ENCODE data around the gene CADPS. TPM values are rescaled to one million over a fixed set of nuclear protein-coding genes. Genes with fewer than 3 reads are reported as not detected.

The CADPS gene
- total RNA-seq, 1 experiment from 2014 or later: 7.0 TPM

DNA sequence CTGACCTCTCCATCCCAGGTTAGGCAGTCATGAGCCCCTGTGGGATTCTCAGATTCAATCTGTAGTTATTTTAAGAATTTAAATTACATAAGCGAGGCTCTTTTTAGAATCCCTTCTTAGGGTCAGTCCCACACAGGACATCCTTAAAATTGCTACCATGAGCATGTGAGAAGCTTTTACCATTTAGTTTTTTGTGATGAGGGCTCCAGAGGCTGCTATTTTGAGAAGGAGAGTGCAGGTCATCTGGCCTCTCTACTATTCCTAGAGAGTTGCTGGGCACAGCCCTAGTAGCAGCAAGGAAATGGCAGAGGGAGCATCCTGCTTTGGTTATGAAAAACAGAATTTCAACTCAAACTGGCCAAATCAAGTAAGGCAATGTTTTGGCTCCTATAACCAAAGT lies 13.6 kb upstream of the CADPS start (continued):
- TF ChIP-seq, protein P1, sequence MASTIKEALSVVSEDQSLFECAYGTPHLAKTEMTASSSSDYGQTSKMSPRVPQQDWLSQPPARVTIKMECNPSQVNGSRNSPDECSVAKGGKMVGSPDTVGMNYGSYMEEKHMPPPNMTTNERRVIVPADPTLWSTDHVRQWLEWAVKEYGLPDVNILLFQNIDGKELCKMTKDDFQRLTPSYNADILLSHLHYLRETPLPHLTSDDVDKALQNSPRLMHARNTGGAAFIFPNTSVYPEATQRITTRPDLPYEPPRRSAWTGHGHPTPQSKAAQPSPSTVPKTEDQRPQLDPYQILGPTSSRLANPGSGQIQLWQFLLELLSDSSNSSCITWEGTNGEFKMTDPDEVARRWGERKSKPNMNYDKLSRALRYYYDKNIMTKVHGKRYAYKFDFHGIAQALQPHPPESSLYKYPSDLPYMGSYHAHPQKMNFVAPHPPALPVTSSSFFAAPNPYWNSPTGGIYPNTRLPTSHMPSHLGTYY (CRISPR knock-in tag; IDR thresholded peaks at IDR 0.05): no peak
- TF ChIP-seq ETV6 (CRISPR knock-in tag; IDR thresholded peaks at IDR 0.05) (no peak), NFATC4 (CRISPR knock-in tag; IDR thresholded peaks at IDR 0.05) (no peak), ZNF416 (CRISPR knock-in tag; IDR thresholded peaks at IDR 0.05) (no peak), ZNF317 (CRISPR knock-in tag; IDR thresholded peaks at IDR 0.05; ENCODE audit: borderline replicate concordance, low read depth) (no peak), ATF2 (CRISPR knock-in tag; IDR thresholded peaks at IDR 0.05; ENCODE audit: borderline replicate concordance, low read depth) (no peak), CBFB (CRISPR knock-in tag; IDR thresholded peaks at IDR 0.05; ENCODE audit: low read depth) (no peak), IRF1 (CRISPR knock-in tag; IDR thresholded peaks at IDR 0.05) (no peak)
- TF ChIP-seq, protein P2, sequence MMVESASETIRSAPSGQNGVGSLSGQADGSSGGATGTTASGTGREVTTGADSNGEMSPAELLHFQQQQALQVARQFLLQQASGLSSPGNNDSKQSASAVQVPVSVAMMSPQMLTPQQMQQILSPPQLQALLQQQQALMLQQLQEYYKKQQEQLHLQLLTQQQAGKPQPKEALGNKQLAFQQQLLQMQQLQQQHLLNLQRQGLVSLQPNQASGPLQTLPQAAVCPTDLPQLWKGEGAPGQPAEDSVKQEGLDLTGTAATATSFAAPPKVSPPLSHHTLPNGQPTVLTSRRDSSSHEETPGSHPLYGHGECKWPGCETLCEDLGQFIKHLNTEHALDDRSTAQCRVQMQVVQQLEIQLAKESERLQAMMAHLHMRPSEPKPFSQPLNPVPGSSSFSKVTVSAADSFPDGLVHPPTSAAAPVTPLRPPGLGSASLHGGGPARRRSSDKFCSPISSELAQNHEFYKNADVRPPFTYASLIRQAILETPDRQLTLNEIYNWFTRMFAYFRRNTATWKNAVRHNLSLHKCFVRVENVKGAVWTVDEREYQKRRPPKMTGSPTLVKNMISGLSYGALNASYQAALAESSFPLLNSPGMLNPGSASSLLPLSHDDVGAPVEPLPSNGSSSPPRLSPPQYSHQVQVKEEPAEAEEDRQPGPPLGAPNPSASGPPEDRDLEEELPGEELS (CRISPR knock-in tag; IDR thresholded peaks at IDR 0.05): no peak

GRCh38 chr3:62888180-62888579 lies 13.0 kb upstream of the CADPS start:
- Mint-ChIP-seq H3K27me3 (ENCODE audit: low read depth) (no peaks in the 10 kb centered on the region), H3K27ac (no peak overlapping the region), H3K4me1 (peaks cover 55% of the 10 kb centered on the region), H3K36me3 (no peaks in the 10 kb centered on the region), H3K4me3 (peak overlapping the region; percentile 54), H3K9me3 (no peaks in the 10 kb centered on the region)
- POLR2A ChIA-PET: interaction anchor here (1.6 to 2.2 kb wide), 2 partner anchors 12 to 14 kb away, joined by 4 to 8 read pairs; no protein-coding TSS in a partner anchor
- DNase-seq (ENCODE audit: low spot score) (peak; percentile 22), ATAC-seq (peak; percentile 94)
- CTCF ChIA-PET: interaction anchor here (0.5 to 3.0 kb wide), 6 partner anchors 12 to 224 kb away, joined by 3 to 17 read pairs (median 3); partner anchors contain the start of gene CADPS
- TF ChIP-seq ZNF671 (CRISPR knock-in tag; IDR thresholded peaks at IDR 0.05): no peak
- TF ChIP-seq, protein P3, sequence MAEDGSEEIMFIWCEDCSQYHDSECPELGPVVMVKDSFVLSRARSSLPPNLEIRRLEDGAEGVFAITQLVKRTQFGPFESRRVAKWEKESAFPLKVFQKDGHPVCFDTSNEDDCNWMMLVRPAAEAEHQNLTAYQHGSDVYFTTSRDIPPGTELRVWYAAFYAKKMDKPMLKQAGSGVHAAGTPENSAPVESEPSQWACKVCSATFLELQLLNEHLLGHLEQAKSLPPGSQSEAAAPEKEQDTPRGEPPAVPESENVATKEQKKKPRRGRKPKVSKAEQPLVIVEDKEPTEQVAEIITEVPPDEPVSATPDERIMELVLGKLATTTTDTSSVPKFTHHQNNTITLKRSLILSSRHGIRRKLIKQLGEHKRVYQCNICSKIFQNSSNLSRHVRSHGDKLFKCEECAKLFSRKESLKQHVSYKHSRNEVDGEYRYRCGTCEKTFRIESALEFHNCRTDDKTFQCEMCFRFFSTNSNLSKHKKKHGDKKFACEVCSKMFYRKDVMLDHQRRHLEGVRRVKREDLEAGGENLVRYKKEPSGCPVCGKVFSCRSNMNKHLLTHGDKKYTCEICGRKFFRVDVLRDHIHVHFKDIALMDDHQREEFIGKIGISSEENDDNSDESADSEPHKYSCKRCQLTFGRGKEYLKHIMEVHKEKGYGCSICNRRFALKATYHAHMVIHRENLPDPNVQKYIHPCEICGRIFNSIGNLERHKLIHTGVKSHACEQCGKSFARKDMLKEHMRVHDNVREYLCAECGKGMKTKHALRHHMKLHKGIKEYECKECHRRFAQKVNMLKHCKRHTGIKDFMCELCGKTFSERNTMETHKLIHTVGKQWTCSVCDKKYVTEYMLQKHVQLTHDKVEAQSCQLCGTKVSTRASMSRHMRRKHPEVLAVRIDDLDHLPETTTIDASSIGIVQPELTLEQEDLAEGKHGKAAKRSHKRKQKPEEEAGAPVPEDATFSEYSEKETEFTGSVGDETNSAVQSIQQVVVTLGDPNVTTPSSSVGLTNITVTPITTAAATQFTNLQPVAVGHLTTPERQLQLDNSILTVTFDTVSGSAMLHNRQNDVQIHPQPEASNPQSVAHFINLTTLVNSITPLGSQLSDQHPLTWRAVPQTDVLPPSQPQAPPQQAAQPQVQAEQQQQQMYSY (CRISPR knock-in tag; IDR thresholded peaks at IDR 0.05): peak; percentile 99
- no peak for TF ChIP-seq IRF2 (CRISPR knock-in tag; IDR thresholded peaks at IDR 0.05; ENCODE audit: borderline replicate concordance, low read depth)

GRCh38 chr3:62885136-62885535 lies 9.9 kb upstream of the CADPS start:
- ATAC-seq (no peak), DNase-seq (ENCODE audit: low spot score) (no peak)
- Mint-ChIP-seq H3K4me3 (no peak overlapping the region), H3K27ac (peak overlapping the region; percentile 91), H3K9me3 (0 out of 2 replicates have a peak, but pooled peaks cover 4% of the 10 kb centered on the region), H3K36me3 (no peaks in the 10 kb centered on the region), H3K4me1 (peaks cover 65% of the 10 kb centered on the region), H3K27me3 (ENCODE audit: low read depth) (no peaks in the 10 kb centered on the region)
- CTCF ChIA-PET: interaction anchor here (0.9 kb wide), 1 partner anchor 11 kb away, joined by 4 read pairs; no protein-coding TSS in a partner anchor
- TF ChIP-seq, protein P4, sequence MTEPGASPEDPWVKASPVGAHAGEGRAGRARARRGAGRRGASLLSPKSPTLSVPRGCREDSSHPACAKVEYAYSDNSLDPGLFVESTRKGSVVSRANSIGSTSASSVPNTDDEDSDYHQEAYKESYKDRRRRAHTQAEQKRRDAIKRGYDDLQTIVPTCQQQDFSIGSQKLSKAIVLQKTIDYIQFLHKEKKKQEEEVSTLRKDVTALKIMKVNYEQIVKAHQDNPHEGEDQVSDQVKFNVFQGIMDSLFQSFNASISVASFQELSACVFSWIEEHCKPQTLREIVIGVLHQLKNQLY (CRISPR knock-in tag; IDR thresholded peaks at IDR 0.05): no peak
- TF ChIP-seq GRHL2 (CRISPR knock-in tag; IDR thresholded peaks at IDR 0.05; ENCODE audit: insufficient replicate concordance, severe bottlenecking): no peak
- TF ChIP-seq NR2C2 (CRISPR knock-in tag; IDR thresholded peaks at IDR 0.05): no peak
- TF ChIP-seq TEAD1 (CRISPR knock-in tag; IDR thresholded peaks at IDR 0.05): no peak
- TF ChIP-seq ELF4 (CRISPR knock-in tag; IDR thresholded peaks at IDR 0.05; ENCODE audit: low read depth): no peak
- TF ChIP-seq GABPB1 (CRISPR knock-in tag; IDR thresholded peaks at IDR 0.05): no peak
- no peak for TF ChIP-seq ZNF232 (CRISPR knock-in tag; IDR thresholded peaks at IDR 0.05)
- TF ChIP-seq ZNF263 (CRISPR knock-in tag; IDR thresholded peaks at IDR 0.05; ENCODE audit: low read depth): no peak
- POLR2A ChIA-PET: no interaction called here
